ENCODE data around the gene PTPRU.

GRCh38 chr1:29356663-29357062, 120.3 kb downstream of the PTPRU start:
- TF ChIP-seq SUZ12 (IDR thresholded peaks at IDR 0.05; ENCODE audit: extremely low read depth, insufficient read depth, insufficient read length) (no peak), YY1 (IDR thresholded peaks at IDR 0.05; ENCODE audit: insufficient read depth, insufficient read length) (no peak)
